Measurements from ENCODE around the gene SBK3. TPM values are rescaled to one million over a fixed set of nuclear protein-coding genes. Genes with fewer than 3 reads are reported as not detected.
"Not testable (repeated sequence)": the region's sequence is repeated elsewhere in the genome, so short reads cannot be mapped to it uniquely, and the experiment has no call there.

Gene SBK3
- total RNA-seq, 4 donors from 2014 or later, result 0.40 TPM; not detected in 2

DNA sequence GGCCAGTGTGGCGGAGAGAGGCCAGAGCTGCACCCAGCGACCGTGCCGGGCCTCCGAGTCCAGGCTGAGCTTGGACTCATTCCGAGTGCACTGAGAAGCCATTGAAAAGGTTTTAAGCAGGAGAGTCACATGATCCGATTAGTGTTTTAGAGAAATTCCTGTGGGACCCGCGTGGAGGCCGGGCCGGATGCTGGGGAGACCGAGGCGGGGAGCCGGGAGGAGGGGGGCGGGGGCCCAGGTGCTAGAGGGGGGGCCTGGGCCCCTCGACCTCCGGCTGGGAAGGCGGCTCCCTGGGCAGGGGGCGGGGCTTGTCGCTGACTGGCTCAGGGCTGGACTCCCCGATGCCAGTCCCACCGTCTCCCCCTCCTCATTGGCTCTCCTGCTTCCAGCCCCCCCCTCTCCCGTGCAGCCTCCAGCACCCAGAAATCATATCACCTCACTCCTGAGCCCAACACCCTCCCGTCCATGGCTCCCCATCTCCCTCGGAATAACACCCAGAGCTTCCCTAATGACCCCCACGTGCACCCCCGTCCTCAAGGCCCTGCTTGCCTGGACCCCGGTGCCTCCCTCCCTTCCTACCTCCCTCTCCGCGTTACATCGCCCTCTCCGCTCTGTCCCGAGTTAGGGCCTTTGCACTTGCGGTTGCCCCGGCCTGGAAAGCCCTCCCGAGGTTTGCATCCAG lies 40.5 kb upstream of the SBK3 start:
- peak overlapping the region in 3 of 4 donors; percentile 48 to 72 (median 63) for H3K27ac ChIP-seq
- TF ChIP-seq POLR2AphosphoS5 (IDR thresholded peaks at IDR 0.05) (no peak), EP300 (IDR thresholded peaks at IDR 0.05) (no peak), POLR2A (IDR thresholded peaks at IDR 0.05) (no peak)
- TF ChIP-seq, protein P1, sequence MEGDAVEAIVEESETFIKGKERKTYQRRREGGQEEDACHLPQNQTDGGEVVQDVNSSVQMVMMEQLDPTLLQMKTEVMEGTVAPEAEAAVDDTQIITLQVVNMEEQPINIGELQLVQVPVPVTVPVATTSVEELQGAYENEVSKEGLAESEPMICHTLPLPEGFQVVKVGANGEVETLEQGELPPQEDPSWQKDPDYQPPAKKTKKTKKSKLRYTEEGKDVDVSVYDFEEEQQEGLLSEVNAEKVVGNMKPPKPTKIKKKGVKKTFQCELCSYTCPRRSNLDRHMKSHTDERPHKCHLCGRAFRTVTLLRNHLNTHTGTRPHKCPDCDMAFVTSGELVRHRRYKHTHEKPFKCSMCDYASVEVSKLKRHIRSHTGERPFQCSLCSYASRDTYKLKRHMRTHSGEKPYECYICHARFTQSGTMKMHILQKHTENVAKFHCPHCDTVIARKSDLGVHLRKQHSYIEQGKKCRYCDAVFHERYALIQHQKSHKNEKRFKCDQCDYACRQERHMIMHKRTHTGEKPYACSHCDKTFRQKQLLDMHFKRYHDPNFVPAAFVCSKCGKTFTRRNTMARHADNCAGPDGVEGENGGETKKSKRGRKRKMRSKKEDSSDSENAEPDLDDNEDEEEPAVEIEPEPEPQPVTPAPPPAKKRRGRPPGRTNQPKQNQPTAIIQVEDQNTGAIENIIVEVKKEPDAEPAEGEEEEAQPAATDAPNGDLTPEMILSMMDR (IDR thresholded peaks at IDR 0.05), result no peak
- H3K9me3 ChIP-seq, result no peaks in the 10 kb centered on the region
- no peaks in the 10 kb centered on the region for H3K36me3 ChIP-seq
- peak overlapping the region in 1 of 2 donors; percentile 48 for H3K4me3 ChIP-seq
- 1 to 8% methylated on average over 5 to 21 of the region's 36 CpGs for WGBS, 2 donors (ENCODE audit: low coverage in 1 of 2)
- peaks cover 0 to 47% (median 21%) of the 10 kb centered on the region in 3 donors for H3K4me1 ChIP-seq
- peaks cover 8% of the 10 kb centered on the region for H3K27me3 ChIP-seq
- peak; percentile 65 for ATAC-seq

DNA sequence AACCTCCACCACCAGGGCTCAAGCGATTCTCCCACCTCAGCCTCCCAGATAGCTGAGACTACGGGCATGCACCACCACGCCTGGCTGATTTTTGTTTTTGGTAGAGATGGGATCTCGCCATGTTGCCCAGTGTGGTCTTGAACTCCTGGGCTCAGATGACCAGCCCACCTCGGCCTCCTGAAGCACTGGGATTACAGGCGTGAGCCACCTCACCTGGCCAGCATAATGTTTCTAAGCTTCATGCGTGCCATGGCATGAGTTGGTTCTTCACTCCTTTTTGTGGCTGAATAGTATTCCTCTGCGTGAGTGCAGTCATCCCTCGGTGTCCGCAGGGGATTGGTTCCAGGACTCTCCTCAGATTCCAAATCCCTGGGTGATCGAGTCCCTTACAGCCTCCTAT lies 39.5 kb upstream of the SBK3 start:
- peaks cover 0 to 52% (median 22%) of the 10 kb centered on the region in 3 donors for H3K4me1 ChIP-seq
- no peak for ATAC-seq
- H3K36me3 ChIP-seq, result no peaks in the 10 kb centered on the region
- peaks cover 8% of the 10 kb centered on the region for H3K27me3 ChIP-seq
- WGBS, 2 donors (ENCODE audit: low coverage in 1 of 2), result 82% methylated on average over 8 of the region's 11 CpGs; no CpG with 5 or more reads in 1 of the 2 donors
- no peaks in the 10 kb centered on the region for H3K9me3 ChIP-seq
- no peak for TF ChIP-seq POLR2A (IDR thresholded peaks at IDR 0.05)
- no peak for TF ChIP-seq EP300 (IDR thresholded peaks at IDR 0.05)
- TF ChIP-seq, protein P1 (IDR thresholded peaks at IDR 0.05), result no peak
- no peak for TF ChIP-seq POLR2AphosphoS5 (IDR thresholded peaks at IDR 0.05)
- H3K27ac ChIP-seq, result no peak overlapping the region
- no peak overlapping the region for H3K4me3 ChIP-seq

DNA sequence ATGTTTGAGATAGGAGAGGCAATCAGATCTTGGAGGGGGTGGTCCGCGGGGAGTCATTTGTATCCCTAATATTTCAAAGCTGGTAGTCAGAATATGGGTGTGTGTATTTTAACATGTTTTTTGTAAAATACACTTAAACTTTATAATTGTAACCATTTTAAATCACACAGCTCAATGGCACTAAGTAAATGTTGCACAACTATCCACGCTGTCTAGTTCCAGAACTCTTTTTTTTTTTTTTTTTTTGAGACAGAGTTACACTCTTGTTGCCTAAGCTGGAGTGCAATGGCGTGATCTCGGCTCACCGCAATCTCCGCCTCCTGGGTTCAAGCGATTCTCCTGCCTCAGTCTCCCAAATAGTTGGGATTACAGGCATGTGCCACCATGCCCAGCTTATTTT lies 38.6 kb upstream of the SBK3 start:
- not testable (repeated sequence) for H3K9me3 ChIP-seq, H3K27ac ChIP-seq, ATAC-seq, H3K4me3 ChIP-seq, H3K36me3 ChIP-seq, H3K27me3 ChIP-seq
- 66% methylated on average over 7 to 8 of the region's 8 CpGs for WGBS, 2 donors (ENCODE audit: low coverage in 1 of 2)
- peaks cover 0 to 62% (median 25%) of the 10 kb centered on the region in 3 donors for H3K4me1 ChIP-seq

DNA sequence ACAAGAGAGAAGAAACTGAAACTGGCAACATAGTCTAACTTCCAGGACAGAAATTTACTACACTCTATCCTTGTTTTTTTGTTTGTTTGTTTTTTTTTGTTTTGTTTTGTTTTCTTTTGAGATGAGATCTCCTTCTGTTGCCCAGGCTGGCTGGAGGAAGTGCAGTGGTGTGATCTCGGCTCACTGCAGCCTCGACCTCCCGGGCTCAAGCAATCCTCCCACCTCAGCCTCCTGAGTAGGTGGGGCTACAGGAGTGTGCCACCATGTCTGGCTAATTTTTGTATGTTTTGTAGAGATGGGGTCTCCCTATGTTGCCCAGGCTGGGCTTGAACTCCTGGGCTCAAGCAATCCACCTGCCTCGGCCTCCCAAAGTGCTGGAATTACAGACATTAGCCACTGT lies 36.9 kb upstream of the SBK3 start:
- peaks cover 0 to 22% of the 10 kb centered on the region in 2 donors for H3K36me3 ChIP-seq
- H3K27ac ChIP-seq, H3K4me3 ChIP-seq, H3K9me3 ChIP-seq, H3K27me3 ChIP-seq, ATAC-seq: not testable (repeated sequence)
- WGBS, 2 donors (ENCODE audit: low coverage in 1 of 2), result 59% methylated on average over 3 of the region's 4 CpGs; no CpG with 5 or more reads in 1 of the 2 donors
- peaks cover 0 to 56% (median 23%) of the 10 kb centered on the region in 3 donors for H3K4me1 ChIP-seq

DNA sequence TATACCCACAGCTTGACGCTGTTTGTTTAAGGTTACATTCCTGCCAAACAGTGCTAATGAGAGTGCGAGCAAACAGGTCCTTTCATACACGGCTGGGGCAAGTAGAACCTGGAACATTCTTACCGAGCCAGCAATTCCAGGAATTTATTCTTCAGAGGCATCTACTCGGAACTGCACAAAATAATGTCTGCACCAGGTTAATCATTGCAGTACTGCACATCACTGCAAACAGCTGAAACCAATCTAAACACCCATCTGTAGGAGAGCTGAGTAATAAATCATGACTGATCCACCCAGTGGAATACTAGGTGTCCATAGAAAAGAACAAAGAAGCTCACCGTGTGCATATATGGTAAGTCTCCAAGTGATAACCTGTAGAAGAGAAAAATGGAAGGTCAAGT lies 36.5 kb upstream of the SBK3 start:
- peaks cover 0 to 51% (median 18%) of the 10 kb centered on the region in 3 donors for H3K4me1 ChIP-seq
- WGBS, 2 donors (ENCODE audit: low coverage in 1 of 2), result 24 to 28% methylated on average over 3 to 6 of the region's 6 CpGs
- H3K36me3 ChIP-seq, result peaks cover 0 to 27% of the 10 kb centered on the region in 2 donors
- H3K27me3 ChIP-seq, result peaks cover 8% of the 10 kb centered on the region
- H3K9me3 ChIP-seq, result no peaks in the 10 kb centered on the region
- peak overlapping the region in 2 of 4 donors; percentile 92 to 93 for H3K27ac ChIP-seq
- H3K4me3 ChIP-seq, result no peak overlapping the region
- TF ChIP-seq EP300 (IDR thresholded peaks at IDR 0.05) (no peak), POLR2AphosphoS5 (IDR thresholded peaks at IDR 0.05) (no peak), POLR2A (IDR thresholded peaks at IDR 0.05) (no peak)
- TF ChIP-seq, protein P1 (IDR thresholded peaks at IDR 0.05), result no peak
- no peak for ATAC-seq

Data from gastroesophageal sphincter (tissue), 4 donors.